T follicular helper cell (primary cell): ENCODE results near the gene MYO5B.

Source experiments
- DNase-seq: peaks from one replicate; pipeline ENCODE4 v3.0.0-alpha.2; 2020; ENCODE audit warnings: low read depth

MYO5B gene

GRCh38 chr18:50144540-50144939 is 50.4 kb downstream of the MYO5B start:
- no peak for DNase-seq

GRCh38 chr18:50143886-50144285 is 51.1 kb downstream of the MYO5B start:
- no peak for DNase-seq

DNA sequence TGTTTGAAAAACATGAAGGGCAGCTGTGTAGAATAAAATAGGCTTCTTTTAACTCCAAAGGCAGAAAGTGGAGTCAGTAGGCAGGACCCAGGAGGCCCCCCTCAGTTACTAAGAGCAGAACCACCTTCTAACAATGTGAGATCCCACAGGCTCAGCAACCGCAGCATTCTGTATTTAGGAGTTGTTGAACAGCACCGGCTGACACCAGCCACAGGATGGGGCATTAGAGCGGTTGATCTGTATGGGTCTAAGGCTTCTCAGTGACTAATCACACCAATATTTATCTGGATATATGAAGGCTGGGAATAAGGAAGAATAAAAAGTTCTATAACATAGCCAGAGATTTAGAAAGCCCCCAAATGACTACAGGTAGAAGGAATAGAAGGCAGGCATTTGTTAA is 51.7 kb downstream of the MYO5B start:
- no peak for DNase-seq

DNA sequence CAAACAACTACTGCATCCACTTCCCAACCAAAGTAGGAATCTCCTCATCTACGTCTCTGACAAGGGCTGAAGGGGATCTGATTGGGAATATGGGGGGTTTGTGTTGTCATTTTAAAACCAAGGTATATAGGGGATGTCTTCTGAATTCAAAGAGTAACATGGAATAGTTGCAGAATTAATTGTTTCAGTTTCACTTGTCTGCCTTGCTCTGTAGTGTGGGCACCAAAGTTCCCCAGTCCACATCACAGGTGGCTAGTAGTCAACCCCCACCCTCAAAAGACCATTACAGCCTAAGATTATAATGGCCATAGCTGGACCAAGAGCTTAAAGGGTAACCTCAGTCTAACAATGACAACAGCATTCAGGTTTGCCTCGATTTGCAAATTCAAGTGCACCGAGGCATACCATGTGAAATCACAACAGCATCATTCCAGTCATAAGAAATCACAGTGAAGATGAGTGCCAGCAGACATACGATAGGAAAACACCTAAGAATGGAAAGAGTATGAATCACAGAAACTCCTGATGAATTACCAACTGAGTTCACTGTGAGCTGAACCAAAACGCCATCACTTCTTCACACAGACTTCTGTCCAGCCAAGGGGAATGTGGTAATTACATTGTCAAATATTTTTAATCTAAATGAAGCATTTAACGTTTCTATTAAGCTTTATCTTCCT is 52.4 kb downstream of the MYO5B start:
- DNase-seq, result no peak

- no peak for DNase-seq
Observed at GRCh38 chr18:50138181-50139064, 56.5 kb downstream of the MYO5B start.

DNA sequence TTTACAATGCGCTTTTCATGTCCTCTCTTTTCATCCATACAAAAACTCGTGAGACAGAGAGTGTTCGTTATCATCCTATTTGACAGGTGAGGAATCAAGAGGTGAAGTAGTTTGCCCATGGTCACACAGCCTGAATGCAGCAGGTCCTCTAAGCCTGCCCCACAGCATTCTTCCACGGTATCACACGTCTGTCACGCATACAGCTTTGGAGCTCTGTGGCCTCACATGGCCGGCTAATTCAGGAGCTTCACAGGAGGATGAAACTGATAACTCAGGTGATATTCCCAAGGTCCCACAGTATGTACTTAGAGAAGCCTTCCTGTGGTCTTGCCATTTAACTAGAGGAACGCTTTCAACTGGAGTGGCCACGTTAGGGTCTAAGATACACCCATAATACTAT is 59.0 kb downstream of the MYO5B start:
- no peak for DNase-seq

GRCh38 chr18:50133526-50133925 is 61.4 kb downstream of the MYO5B start:
- DNase-seq, result no peak

GRCh38 chr18:50131591-50131990 is 63.4 kb downstream of the MYO5B start:
- no peak for DNase-seq

DNA sequence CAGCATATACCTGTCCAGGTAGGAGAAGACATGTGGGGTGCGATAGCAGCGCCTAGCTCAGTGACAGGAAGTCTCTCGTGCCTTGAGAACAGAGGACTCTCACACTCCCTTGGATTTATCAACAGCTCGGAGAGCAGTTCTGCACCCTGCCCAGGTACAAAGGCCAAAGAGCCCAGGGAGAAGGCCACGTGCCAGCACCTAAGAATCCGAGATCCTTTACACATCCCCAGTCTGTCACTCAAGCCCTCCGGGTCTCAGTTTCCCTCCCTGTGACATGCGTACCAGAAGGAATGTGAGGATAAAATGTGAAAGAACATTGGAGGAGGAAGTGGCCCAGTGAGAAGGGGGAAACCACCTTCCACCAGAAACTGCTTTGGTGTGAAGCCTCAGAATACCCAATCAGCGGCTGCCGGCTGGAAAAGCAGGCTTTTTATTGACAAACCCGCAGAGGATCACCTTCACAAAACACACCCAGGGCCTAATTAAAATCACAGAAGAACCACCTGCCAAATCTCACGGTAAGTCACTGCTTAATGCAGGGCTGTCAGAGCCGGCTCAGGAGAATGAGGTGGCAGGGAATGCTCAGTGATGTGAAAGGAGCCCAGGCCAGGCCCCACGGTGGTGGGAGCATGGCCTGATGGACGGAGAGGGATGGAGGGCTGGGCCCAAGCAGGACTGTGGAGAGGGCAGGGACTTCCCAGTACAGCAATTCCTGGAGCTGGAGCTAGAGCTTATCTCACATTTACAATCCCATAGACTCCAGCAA is 66.3 kb downstream of the MYO5B start:
- DNase-seq, result no peak

DNA sequence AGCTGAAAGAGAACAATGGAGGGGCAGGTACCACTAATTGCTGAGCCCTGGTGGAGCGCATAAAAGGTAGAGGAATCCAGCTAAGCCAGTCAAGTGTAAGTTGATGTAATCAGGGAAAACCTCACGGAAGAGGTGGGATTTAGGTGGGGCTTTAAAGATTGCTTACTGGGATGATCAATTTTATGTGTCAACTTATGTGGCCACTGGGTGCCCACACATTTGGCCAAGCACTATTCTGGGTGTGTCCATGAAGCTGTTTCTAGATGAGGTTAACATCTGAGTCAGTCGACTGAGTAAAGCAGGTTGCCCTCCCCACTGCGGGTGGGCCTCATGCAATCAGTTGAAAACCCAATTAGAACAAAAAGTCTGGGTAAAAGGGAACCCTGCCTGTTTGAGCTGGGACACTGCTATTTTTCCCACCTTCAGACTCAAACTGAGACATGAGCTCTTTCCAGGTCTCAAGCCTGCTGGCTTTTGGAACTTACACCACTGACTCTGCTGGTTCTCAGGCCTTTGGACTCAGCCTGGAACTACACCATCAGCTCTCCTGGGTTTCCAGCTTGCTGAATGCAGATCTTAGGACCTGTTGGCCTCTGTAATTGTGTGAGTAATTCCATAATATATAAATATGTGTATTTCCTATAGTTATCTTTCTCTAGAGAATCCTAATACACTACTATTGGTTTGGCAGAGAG is 67.3 kb downstream of the MYO5B start:
- DNase-seq, result no peak

DNA sequence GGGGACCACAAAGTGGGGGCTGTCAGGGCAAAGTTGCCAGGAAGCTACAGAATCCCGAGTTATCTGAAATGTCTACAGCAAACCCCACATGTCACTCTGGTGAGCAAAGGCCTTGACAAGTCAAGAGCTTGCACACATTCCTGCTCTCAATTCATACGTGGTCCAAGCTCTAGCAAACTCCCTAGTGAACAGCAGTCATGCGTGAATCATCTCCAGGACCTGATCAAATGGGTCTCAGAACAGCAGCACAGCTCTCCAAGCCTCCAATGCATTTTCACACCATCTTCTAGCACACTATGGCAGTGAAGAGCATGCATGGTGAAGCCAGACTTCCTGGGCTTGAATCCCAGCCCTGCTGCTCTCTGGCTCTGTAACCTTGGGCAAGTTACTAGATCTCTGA is 68.5 kb downstream of the MYO5B start:
- no peak for DNase-seq

- DNase-seq, result no peak
Observed at GRCh38 chr18:50125456-50125855, 69.5 kb downstream of the MYO5B start.

- DNase-seq, result no peak
Observed at GRCh38 chr18:50119296-50119695, 75.7 kb downstream of the MYO5B start.

- no peak for DNase-seq
Observed at GRCh38 chr18:50117863-50118262, 77.1 kb downstream of the MYO5B start.

GRCh38 chr18:50115095-50115494 is 79.9 kb downstream of the MYO5B start:
- no peak for DNase-seq

- DNase-seq, result no peak
Observed at GRCh38 chr18:50114448-50114847, 80.5 kb downstream of the MYO5B start.

- no peak for DNase-seq
Observed at GRCh38 chr18:50113726-50114125, 81.2 kb downstream of the MYO5B start.

DNA sequence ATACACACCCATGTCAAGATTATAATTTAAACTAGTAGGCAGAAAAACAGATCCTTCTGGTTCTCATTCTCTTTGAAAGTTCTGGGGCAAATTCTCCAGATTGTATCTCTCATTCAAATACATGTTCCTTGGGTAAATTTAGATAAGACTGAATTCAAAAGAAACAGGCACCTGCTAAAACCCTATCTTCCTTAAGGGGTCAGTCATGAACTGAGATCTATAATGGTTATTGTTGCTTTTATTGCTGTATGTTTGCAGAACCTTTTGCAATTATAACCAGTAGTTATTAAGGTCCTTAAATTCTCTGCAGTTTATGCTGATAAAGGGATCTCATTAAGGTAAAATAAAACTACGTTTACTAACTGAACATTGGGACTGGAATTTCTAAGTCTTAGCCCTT is 83.5 kb downstream of the MYO5B start:
- no peak for DNase-seq

DNA sequence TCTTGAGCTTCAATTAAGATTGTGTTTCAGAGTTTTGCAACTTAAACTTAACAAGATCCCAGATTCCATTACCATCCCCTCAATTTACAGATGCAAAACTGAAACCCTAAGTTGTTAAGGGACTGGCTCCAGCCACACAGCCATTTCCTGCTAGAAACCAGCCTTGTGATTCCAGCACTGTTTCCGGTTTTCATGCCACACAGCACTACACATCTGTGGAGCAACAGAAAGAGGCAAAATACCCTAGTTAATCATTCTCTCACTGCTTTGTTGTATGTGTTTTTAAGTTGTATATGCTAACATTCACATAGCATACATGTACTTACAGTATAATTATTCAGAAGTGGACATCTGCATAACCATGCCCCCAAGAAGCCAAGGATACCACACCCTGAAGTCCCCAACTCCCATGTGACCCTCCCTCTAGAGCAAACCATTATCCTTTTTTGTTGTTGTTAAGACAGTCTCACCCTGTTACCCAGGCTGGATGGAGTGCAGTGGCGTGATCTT is 87.4 kb downstream of the MYO5B start:
- DNase-seq, result no peak

- DNase-seq, result no peak
Observed at GRCh38 chr18:50105027-50105426, 89.9 kb downstream of the MYO5B start.

DNA sequence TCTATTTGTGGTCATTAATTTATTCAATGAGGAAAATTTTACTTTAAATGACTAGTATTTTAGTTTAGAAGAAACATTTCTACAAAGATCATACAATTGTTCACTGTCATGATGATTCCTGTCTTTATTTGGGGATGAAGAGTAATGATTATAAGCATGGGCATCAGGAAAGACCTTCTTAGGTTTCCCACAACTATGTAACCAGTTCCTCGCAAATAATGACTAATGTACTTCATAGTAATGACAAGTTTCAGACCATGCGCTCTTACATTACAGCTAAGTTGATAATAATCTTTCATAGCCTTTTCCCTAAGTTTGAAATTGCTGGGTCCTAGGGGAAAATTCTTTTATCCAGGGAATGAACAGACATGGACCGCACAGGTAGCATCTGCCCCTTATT is 90.5 kb downstream of the MYO5B start:
- DNase-seq, result no peak
